H1 (cell line): Measurements from ENCODE around the gene OASL. TPM values are rescaled to one million over a fixed set of nuclear protein-coding genes. Genes with fewer than 3 reads are reported as not detected.
"Not testable (repeated sequence)": the region's sequence is repeated elsewhere in the genome, so short reads cannot be mapped to it uniquely, and the experiment has no call there.

Experiments used
- CTCF ChIA-PET: fragments of 300-600 bp; sonication (Branson Sonifier 250); formaldehyde crosslinking; loops from one replicate; lab custom pipeline; 2021; ENCODE audit not compliant: partially characterized antibody; lab: Charles Lee
- POLR2A ChIA-PET: fragments of 300-600 bp; sonication (Branson Sonifier 250); formaldehyde crosslinking; loops from one replicate; lab custom pipeline; 2021; ENCODE audit warnings: inconsistent platforms; ENCODE audit not compliant: partially characterized antibody; lab: Charles Lee
- DNase-seq, 2 experiments: peaks; one replicate each; pipeline versions ENCODE4 v3.0.0 to v3.0.0-alpha.2; 2010 to 2022; ENCODE audit warnings: low spot score in 2 of 2, low read depth in 1 of 2, mixed read lengths in 1 of 2
- FAIRE-seq: peaks from 2 replicates; lab custom pipeline; 2011; peaks lifted over from hg19 to GRCh38; lab: Jason Lieb, UNC
- H2AFZ ChIP-seq: 2 replicates; pipeline ENCODE4 v1.8.1; 2012; ENCODE audit warnings: low read length, inconsistent platforms
- H2AK5ac ChIP-seq: 2 replicates; pipeline ENCODE4 v1.6.1; 2013; ENCODE audit warnings: low read depth, low read length
- H2BK120ac ChIP-seq: replicated peaks from 2 replicates; pipeline ENCODE3; 2013; ENCODE audit warnings: low read depth, low read length, inconsistent platforms
- H2BK12ac ChIP-seq: 2 replicates; pipeline ENCODE4 v1.6.1; 2013; ENCODE audit warnings: low read depth, low read length
- H2BK15ac ChIP-seq: 2 replicates; pipeline ENCODE4 v1.6.1; 2013; ENCODE audit warnings: low read length
- H2BK20ac ChIP-seq: 2 replicates; pipeline ENCODE4 v1.6.1; 2013; ENCODE audit warnings: low read length
- H2BK5ac ChIP-seq: 2 replicates; pipeline ENCODE4 v1.6.1; 2013; ENCODE audit warnings: low read depth, low read length
- H3K14ac ChIP-seq: 2 replicates; pipeline ENCODE4 v1.6.1; 2013; ENCODE audit warnings: inconsistent platforms; ENCODE audit not compliant: insufficient read length
- H3K18ac ChIP-seq: 2 replicates; pipeline ENCODE4 v1.6.1; 2013; ENCODE audit warnings: low read length; ENCODE audit errors: extremely low read depth
- H3K23ac ChIP-seq: 2 replicates; pipeline ENCODE4 v1.6.1; 2013; ENCODE audit warnings: inconsistent platforms; ENCODE audit not compliant: insufficient read length
- H3K23me2 ChIP-seq: 2 replicates; pipeline ENCODE4 v1.6.1; 2013; ENCODE audit warnings: low read depth, low read length
- H3K27ac ChIP-seq: 2 replicates; pipeline ENCODE4 v1.6.1; 2011; ENCODE audit warnings: low read depth, low read length, inconsistent platforms
- H3K27me3 ChIP-seq, 4 experiments: replicated peaks in 1 of 4; 1 replicate in 1 of 4; 2 replicates in 3 of 4; pipeline versions ENCODE4 v1.6.1 to v1.8.1; 2011 to 2013; ENCODE audit warnings: low read length in 3 of 4, mild to moderate bottlenecking in 3 of 4, inconsistent platforms in 2 of 4, mixed read lengths in 2 of 4, moderate library complexity in 1 of 4; ENCODE audit not compliant: control insufficient read depth in 3 of 4, insufficient read depth in 3 of 4; ENCODE audit errors: extremely low read depth in 1 of 4
- H3K36me3 ChIP-seq, 4 experiments: 2 replicates each; pipeline versions ENCODE4 v1.6.1 to v1.8.1; 2011 to 2013; ENCODE audit warnings: mild to moderate bottlenecking in 4 of 4, low read length in 3 of 4, moderate library complexity in 2 of 4, control low read depth in 1 of 4, inconsistent platforms in 1 of 4; ENCODE audit not compliant: insufficient read depth in 4 of 4, control insufficient read depth in 2 of 4
- H3K4ac ChIP-seq: replicated peaks from 2 replicates; pipeline ENCODE3; 2013; ENCODE audit warnings: low read length, low read depth, mixed read lengths, inconsistent platforms; ENCODE audit not compliant: insufficient read length
- H3K4me1 ChIP-seq, 4 experiments: replicated peaks in 1 of 4; 1 replicate in 1 of 4; 2 replicates in 3 of 4; pipeline versions ENCODE4 v1.6.1 to v1.8.1; 2011 to 2013; ENCODE audit warnings: low read length in 3 of 4, inconsistent platforms in 2 of 4, mixed read lengths in 1 of 4; ENCODE audit not compliant: insufficient read depth in 4 of 4, control insufficient read depth in 3 of 4
- H3K4me2 ChIP-seq, 2 experiments: 2 replicates each; pipeline versions ENCODE4 v1.6.1 to v1.8.1; 2011 to 2013; ENCODE audit warnings: low read depth in 2 of 2, low read length in 2 of 2, control low read depth in 1 of 2, inconsistent platforms in 1 of 2, mild to moderate bottlenecking in 1 of 2; ENCODE audit not compliant: insufficient read depth in 1 of 2
- H3K4me3 ChIP-seq, 4 experiments: fragments of 200-600, 300-600 bp in 1 of 4; sonication (generic), shearing (Covaris generic), sonication (Bioruptor Twin) in 1 of 4; 2 replicates each; pipeline versions ENCODE4 v1.5.1 to v1.8.1; 2011 to 2016; ENCODE audit warnings: low read length in 4 of 4, low read depth in 3 of 4, control low read depth in 2 of 4, inconsistent platforms in 2 of 4, mild to moderate bottlenecking in 2 of 4, mixed read lengths in 1 of 4, moderate library complexity in 1 of 4; ENCODE audit not compliant: insufficient read depth in 2 of 4; ENCODE audit errors: extremely low read depth in 1 of 4
- H3K56ac ChIP-seq: replicated peaks from 2 replicates; pipeline ENCODE3; 2013; ENCODE audit warnings: low read depth, mild to moderate bottlenecking, mixed read lengths, low read length, inconsistent platforms; ENCODE audit not compliant: insufficient read length
- H3K79me1 ChIP-seq: 2 replicates; pipeline ENCODE4 v1.6.1; 2013; ENCODE audit warnings: low read depth, low read length, control low read depth
- H3K79me2 ChIP-seq, 2 experiments: 2 replicates each; pipeline versions ENCODE4 v1.6.1 to v1.8.1; 2012 to 2013; ENCODE audit warnings: low read length in 2 of 2, mild to moderate bottlenecking in 2 of 2, inconsistent platforms in 1 of 2; ENCODE audit not compliant: insufficient read depth in 2 of 2, control insufficient read depth in 1 of 2
- H3K9ac ChIP-seq, 4 experiments: replicated peaks in 1 of 4; 1 replicate in 1 of 4; 2 replicates in 3 of 4; pipeline versions ENCODE4 v1.6.1 to v1.8.1; 2011 to 2013; ENCODE audit warnings: low read depth in 3 of 4, low read length in 3 of 4, control low read depth in 2 of 4, mild to moderate bottlenecking in 2 of 4, moderate library complexity in 2 of 4, inconsistent platforms in 1 of 4; ENCODE audit errors: extremely low read depth in 1 of 4
- H3K9me3 ChIP-seq, 2 experiments: 2 replicates each; pipeline versions ENCODE4 v1.6.1 to v1.8.1; 2012 to 2013; ENCODE audit warnings: mild to moderate bottlenecking in 2 of 2, moderate library complexity in 2 of 2, control low read depth in 1 of 2, inconsistent platforms in 1 of 2, low read depth in 1 of 2, low read length in 1 of 2, mixed read lengths in 1 of 2; ENCODE audit not compliant: insufficient read depth in 2 of 2
- H4K20me1 ChIP-seq, 2 experiments: replicated peaks in 1 of 2; 2 replicates each; pipeline versions ENCODE3 to v1.8.1; 2011 to 2013; ENCODE audit warnings: inconsistent platforms in 2 of 2, low read length in 2 of 2, mild to moderate bottlenecking in 1 of 2; ENCODE audit not compliant: insufficient read depth in 2 of 2, control insufficient read depth in 1 of 2
- H4K5ac ChIP-seq: 2 replicates; pipeline ENCODE4 v1.6.1; 2013; ENCODE audit warnings: low read length, low read depth, mixed read lengths, inconsistent platforms; ENCODE audit not compliant: insufficient read length
- H4K8ac ChIP-seq: 2 replicates; pipeline ENCODE4 v1.8.0; 2013; ENCODE audit warnings: mild to moderate bottlenecking, moderate library complexity, low read length, inconsistent platforms; ENCODE audit not compliant: insufficient read depth; ENCODE audit errors: extremely low read depth
- H4K91ac ChIP-seq: replicated peaks from 2 replicates; pipeline ENCODE3; 2013; ENCODE audit warnings: low read length, mixed read lengths, inconsistent platforms; ENCODE audit not compliant: insufficient read length
- WGBS, 2 experiments: shearing (Covaris generic) in 1 of 2; methylation state at CpG; one replicate each; pipeline versions ENCODE4 v1.1.6 to v1.1.7; 2013 to 2015; ENCODE audit warnings: low lambda C conversion rate in 2 of 2, mixed read lengths in 2 of 2, inconsistent platforms in 1 of 2, low coverage in 1 of 2, missing lambda C conversion rate in 1 of 2; ENCODE audit not compliant: insufficient replicate concordance in 2 of 2, insufficient coverage in 1 of 2, insufficient read length in 1 of 2; ENCODE audit errors: extremely low coverage in 1 of 2, missing lambda C conversion rate in 1 of 2; 5-methylcytosine and 5-hydroxymethylcytosine counted together
- polyA plus RNA-seq, 7 experiments: library from polyadenylated mRNA; depleted of rRNA in 3 of 7; stranded (reverse) in 5 of 7; unstranded in 2 of 7; fragments of >200 nt in 5 of 7; fragments of 200-250 nt in 2 of 7; gene quantifications; 1 replicate in 5 of 7; 2 replicates in 1 of 7; 4 replicates in 1 of 7; pipeline versions ENCODE4 v1.2.1 to v1.2.3, GENCODE V29; 2011 to 2013; ENCODE audit warnings: missing spikeins in 2 of 7, mixed read lengths in 2 of 7
- total RNA-seq: library from RNA; stranded (reverse); fragmentation: NEBNext Ultra II Directional; extraction: Animal tissue kit (Norgen Biotek cat#: 25700); gene quantifications from 2 replicates; pipeline ENCODE4 v1.2.1, GENCODE V29; 2021

The OASL gene
- total and polyA plus RNA-seq, 2 of the 8 experiments (the other 6 are each of a cell fraction or from before 2014, with no cell fraction given) = not detected

DNA sequence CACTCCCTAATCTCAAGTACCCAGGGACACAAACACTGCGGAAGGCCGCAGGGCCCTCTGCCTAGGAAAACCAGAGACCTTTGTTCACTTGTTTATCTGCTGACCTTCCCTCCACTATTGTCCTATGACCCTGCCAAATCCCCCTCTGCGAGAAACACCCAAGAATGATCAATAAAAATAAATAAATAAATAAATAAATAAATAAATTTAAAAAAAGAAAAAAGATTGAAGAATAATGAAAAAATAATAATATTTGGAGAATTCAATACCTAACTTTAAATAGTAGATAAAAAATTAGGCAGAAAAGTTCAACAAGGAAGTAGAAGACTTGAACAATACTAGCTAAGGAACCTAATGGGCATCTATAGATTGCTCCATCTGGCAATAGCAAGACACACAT, 38.4 kb upstream of the OASL start:
- H3K23me2 ChIP-seq, H3K27ac ChIP-seq, H3K79me2 ChIP-seq, DNase-seq, H2BK120ac ChIP-seq, H3K27me3 ChIP-seq, H2BK15ac ChIP-seq, H3K23ac ChIP-seq, H2BK12ac ChIP-seq, H3K36me3 ChIP-seq, H3K56ac ChIP-seq, FAIRE-seq, POLR2A ChIA-PET, H4K20me1 ChIP-seq, H2BK5ac ChIP-seq, H3K9ac ChIP-seq, H4K91ac ChIP-seq, H3K4me2 ChIP-seq, H2BK20ac ChIP-seq, H3K79me1 ChIP-seq, H4K8ac ChIP-seq, H4K5ac ChIP-seq, H3K14ac ChIP-seq, H2AFZ ChIP-seq, H3K4me1 ChIP-seq, H3K4ac ChIP-seq, H3K18ac ChIP-seq, H3K4me3 ChIP-seq, H2AK5ac ChIP-seq: not testable (repeated sequence)
- H3K9me3 ChIP-seq = peaks cover 9 to 12% of the 10 kb centered on the region in 2 experiments; a peak in 3 of 4 replicates
- no CpG with 5 or more reads among the region's 3 CpGs for WGBS, 2 experiments
- CTCF ChIA-PET = interaction anchor here (3.2 kb wide), 1 partner anchor 16 kb away, joined by 19 read pairs; no protein-coding TSS in a partner anchor

DNA sequence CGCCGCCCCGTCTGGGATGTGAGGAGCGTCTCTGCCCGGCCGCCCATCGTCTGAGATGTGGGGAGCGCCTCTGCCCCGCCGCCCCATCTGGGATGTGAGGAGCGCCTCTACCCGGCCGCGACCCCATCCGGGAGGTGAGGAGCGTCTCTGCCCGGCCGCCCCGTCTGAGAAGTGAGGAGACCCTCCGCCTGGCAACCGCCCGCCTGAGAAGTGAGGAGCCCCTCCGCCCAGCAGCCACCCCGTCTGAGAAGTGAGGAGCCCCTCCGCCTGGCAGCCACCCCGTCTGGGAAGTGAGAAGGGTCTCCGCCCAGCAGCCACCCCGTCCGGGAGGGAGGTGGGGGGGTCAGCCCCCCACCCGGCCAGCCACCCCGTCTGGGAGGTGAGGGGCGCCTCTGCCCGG, 36.9 kb upstream of the OASL start:
- H2AFZ ChIP-seq, H3K79me1 ChIP-seq, H3K9ac ChIP-seq, H3K4me2 ChIP-seq, H2BK20ac ChIP-seq, H2BK5ac ChIP-seq, H2BK120ac ChIP-seq, H3K27me3 ChIP-seq, H4K5ac ChIP-seq, H3K4me1 ChIP-seq, H4K8ac ChIP-seq, H3K36me3 ChIP-seq, H3K4ac ChIP-seq, H3K4me3 ChIP-seq, POLR2A ChIA-PET, H2BK15ac ChIP-seq, FAIRE-seq, H2BK12ac ChIP-seq, H4K20me1 ChIP-seq, H3K23me2 ChIP-seq, CTCF ChIA-PET, H3K79me2 ChIP-seq, H4K91ac ChIP-seq, H3K56ac ChIP-seq, H3K14ac ChIP-seq, H3K27ac ChIP-seq, H3K18ac ChIP-seq, H2AK5ac ChIP-seq, H3K23ac ChIP-seq: not testable (repeated sequence)
- 100% methylated on average over 3 of the region's 33 CpGs; no CpG with 5 or more reads in 1 of the 2 experiments for WGBS, 2 experiments
- peaks cover 16 to 21% of the 10 kb centered on the region in 2 experiments; a peak in 3 of 4 replicates for H3K9me3 ChIP-seq
- DNase-seq = peak in 1 of 2 experiments; percentile 29
